Naive thymus-derived CD8-positive, alpha-beta T cell (primary cell): ENCODE results near the gene GRIA3. TPM values are rescaled to one million over a fixed set of nuclear protein-coding genes. Genes with fewer than 3 reads are reported as not detected.
"Not testable (repeated sequence)": the region's sequence is repeated elsewhere in the genome, so short reads cannot be mapped to it uniquely, and the experiment has no call there.

Experiments used
- ATAC-seq, 2 donors: fragments of 150-1000 bp; cut with Tn5 transposase in 1 of 2; sonication (Bioruptor Pico), chemical (Tn5 transposase) in 1 of 2; 1 replicate in 1 of 2; 2 replicates in 1 of 2; pipeline ENCODE4 v1.10.0; 2021; ENCODE audit warnings: mild to moderate bottlenecking in 2 of 2, moderate library complexity in 2 of 2
- POLR2A ChIA-PET: fragments of 350-600 bp; sonication (Branson Sonifier 250); formaldehyde crosslinking; loops from one replicate; lab custom pipeline; 2021; ENCODE audit warnings: antibody characterized with exemption; lab: Charles Lee
- DNase-seq, 10 donors: peaks; one replicate each; pipeline versions ENCODE4 v3.0.0 to v3.0.0-alpha.2; 2020 to 2022
- H3K27ac Mint-ChIP-seq, 10 donors: one replicate each; pipeline ENCODE4 v1.8.0; 2020 to 2022; ENCODE audit warnings: mild to moderate bottlenecking in 10 of 10, mixed read lengths in 10 of 10, moderate library complexity in 4 of 10, inconsistent platforms in 1 of 10
- H3K27me3 Mint-ChIP-seq, 5 donors: one replicate each; pipeline ENCODE4 v1.8.0; 2021 to 2022; ENCODE audit warnings: mixed read lengths in 5 of 5
- H3K36me3 Mint-ChIP-seq, 3 donors: one replicate each; pipeline ENCODE4 v1.8.0; 2020 to 2022; ENCODE audit warnings: mixed read lengths in 3 of 3, mild to moderate bottlenecking in 2 of 3, inconsistent platforms in 1 of 3
- H3K4me1 Mint-ChIP-seq, 4 donors: one replicate each; pipeline ENCODE4 v1.8.0; 2021 to 2022; ENCODE audit warnings: mixed read lengths in 4 of 4
- H3K4me3 Mint-ChIP-seq, 10 donors: one replicate each; pipeline ENCODE4 v1.8.0; 2020 to 2022; ENCODE audit warnings: mild to moderate bottlenecking in 10 of 10, mixed read lengths in 10 of 10, moderate library complexity in 6 of 10, inconsistent platforms in 1 of 10
- H3K9me3 Mint-ChIP-seq, 9 donors: one replicate each; pipeline ENCODE4 v1.8.0; 2020 to 2022; ENCODE audit warnings: mixed read lengths in 9 of 9, mild to moderate bottlenecking in 3 of 9, inconsistent platforms in 1 of 9, moderate library complexity in 1 of 9
- polyA plus RNA-seq, 3 donors: library from polyadenylated mRNA; unstranded; fragments of 300-500 nt; fragmentation: Illumina TruSeq; gene quantifications; one replicate each; pipeline ENCODE4 v1.2.3, GENCODE V29; 2021
- total RNA-seq, 8 experiments: library from RNA in 2 of 8; stranded (reverse) in 2 of 8; gene quantifications; one replicate each; pipeline ENCODE4 v1.2.3 and lab custom pipeline; 2021 to 2026

The GRIA3 gene
- total and polyA plus RNA-seq, 5 experiments from 2014 or later: not detected

DNA sequence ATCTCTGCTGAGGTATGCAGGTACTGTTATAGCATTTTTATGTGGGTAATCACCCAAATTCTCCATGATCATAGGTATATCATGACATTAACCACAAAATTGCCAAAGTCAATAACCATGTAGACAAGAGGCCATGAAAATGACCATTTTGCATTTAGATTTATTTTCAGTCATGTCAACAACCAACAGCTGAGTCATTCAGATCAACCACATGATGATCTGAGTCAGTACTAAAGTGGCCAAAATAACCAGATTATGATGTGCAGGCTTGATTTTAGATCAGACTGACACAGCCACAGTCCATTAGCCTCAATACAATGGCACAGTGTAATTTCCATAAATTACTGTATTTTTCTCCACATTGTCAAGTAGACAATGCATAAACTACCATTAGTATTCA lies 240.5 kb downstream of the GRIA3 start:
- no peaks in the 10 kb centered on the region for H3K36me3 Mint-ChIP-seq

DNA sequence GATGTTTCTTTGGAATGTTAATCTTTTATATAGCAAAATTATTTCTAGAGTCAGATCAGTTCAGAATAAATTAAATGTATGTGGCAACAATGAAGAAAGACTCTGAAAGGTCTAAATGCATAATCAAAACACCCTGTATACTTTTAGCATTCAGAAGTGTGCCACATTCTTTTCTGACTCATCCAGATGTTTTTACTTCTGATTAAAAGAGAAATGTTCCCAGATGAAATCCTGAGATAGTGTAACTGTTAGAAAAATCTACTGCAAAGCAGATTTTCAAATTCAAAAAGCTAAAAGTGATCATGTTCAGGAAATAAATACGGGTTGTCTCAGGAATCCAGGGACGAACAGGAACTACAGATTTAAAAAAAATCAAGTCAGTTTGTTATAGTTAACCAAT lies 241.4 kb downstream of the GRIA3 start:
- POLR2A ChIA-PET: no interaction called here
- Mint-ChIP-seq H3K4me3 (no peak overlapping the region), H3K36me3 (no peaks in the 10 kb centered on the region)

More for the DNA sequence above, 240.5 kb downstream of the GRIA3 start:
- POLR2A ChIA-PET: no interaction called here
- peaks cover 0 to 3% (median 0%) of the 10 kb centered on the region in 5 donors for H3K27me3 Mint-ChIP-seq
- no peaks in the 10 kb centered on the region for H3K4me1 Mint-ChIP-seq
- H3K4me3 Mint-ChIP-seq: no peak overlapping the region
- no peak overlapping the region for H3K27ac Mint-ChIP-seq
- H3K9me3 Mint-ChIP-seq: no peaks in the 10 kb centered on the region
- ATAC-seq: no peak
- DNase-seq: no peak

DNA sequence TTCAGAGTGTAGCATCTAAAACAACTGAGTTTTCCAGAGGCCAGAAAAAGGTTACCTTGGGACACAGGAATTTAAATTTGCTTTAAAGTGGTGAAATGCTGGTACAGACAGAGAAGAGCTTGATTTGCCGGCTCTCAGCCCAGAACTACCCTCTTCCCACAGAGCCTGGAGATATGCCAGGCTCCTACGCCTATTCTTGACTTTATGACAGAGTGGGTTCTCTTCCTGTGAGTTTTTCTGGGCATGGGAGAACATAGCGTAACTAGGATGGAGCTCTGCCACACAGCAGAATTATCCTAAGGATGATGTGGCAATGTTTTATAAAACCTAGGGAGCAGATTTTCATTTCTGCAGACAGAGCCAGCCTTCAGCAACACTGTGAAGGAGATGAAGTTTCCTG lies 241.8 kb downstream of the GRIA3 start:
- H3K36me3 Mint-ChIP-seq: no peaks in the 10 kb centered on the region
- H3K4me3 Mint-ChIP-seq: no peak overlapping the region
- POLR2A ChIA-PET: no interaction called here
- peaks cover 0 to under 1% (median 0%) of the 10 kb centered on the region in 9 donors for H3K9me3 Mint-ChIP-seq
- DNase-seq (no peak), ATAC-seq (no peak)
- no peaks in the 10 kb centered on the region for H3K4me1 Mint-ChIP-seq
- H3K27me3 Mint-ChIP-seq: peaks cover 0 to 5% (median 0%) of the 10 kb centered on the region in 5 donors
- H3K27ac Mint-ChIP-seq: no peak overlapping the region

More for the DNA sequence above, 241.4 kb downstream of the GRIA3 start:
- Mint-ChIP-seq H3K27ac (no peak overlapping the region), H3K4me1 (no peaks in the 10 kb centered on the region), H3K9me3 (no peaks in the 10 kb centered on the region), H3K27me3 (peaks cover 0 to 3% (median 0%) of the 10 kb centered on the region in 5 donors)
- no peak for ATAC-seq
- no peak for DNase-seq

DNA sequence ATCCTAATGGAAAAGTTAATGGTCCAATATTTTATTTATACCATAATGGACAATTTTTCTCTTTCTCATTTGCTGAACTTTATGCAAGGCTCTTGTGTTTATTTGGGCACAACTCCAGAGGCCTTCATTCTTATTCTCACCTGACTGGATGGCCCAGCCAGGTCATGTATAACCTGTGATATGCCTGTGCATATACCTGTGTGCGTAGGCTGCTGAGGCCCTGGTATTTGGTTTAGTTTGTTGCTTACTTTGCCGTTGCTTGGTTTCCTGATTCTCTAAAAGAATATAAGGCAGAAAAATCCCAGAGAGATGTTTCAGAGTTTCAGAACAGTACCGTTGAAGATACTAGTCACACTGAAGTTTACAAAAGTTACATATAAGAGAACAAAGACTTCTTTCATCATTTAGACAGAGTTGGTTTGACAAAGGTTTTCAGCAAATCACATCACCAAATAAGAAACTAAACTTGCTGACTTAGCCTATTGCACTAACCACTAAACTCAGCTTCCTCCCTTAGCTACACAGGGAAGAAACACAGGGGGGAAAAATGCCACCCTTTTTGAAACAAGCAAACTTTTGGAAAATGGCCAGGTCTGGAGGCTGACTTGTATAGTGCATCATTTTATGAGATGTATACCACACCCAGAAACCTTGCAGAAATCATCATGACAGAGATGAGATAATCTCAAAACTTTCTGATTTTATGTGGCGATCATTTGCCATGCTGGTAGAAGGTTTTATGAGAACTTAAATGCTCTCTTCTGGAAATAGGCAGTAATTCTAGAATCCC lies 248.5 kb downstream of the GRIA3 start:
- no peak overlapping the region for H3K4me3 Mint-ChIP-seq
- H3K27me3 Mint-ChIP-seq: peaks cover 0 to 7% (median 0%) of the 10 kb centered on the region in 5 donors
- POLR2A ChIA-PET: no interaction called here
- H3K36me3 Mint-ChIP-seq: no peaks in the 10 kb centered on the region
- peaks cover 0 to 2% (median 0%) of the 10 kb centered on the region in 9 donors for H3K9me3 Mint-ChIP-seq
- DNase-seq (no peak), ATAC-seq (no peak)
- no peaks in the 10 kb centered on the region for H3K4me1 Mint-ChIP-seq
- H3K27ac Mint-ChIP-seq: no peak overlapping the region

DNA sequence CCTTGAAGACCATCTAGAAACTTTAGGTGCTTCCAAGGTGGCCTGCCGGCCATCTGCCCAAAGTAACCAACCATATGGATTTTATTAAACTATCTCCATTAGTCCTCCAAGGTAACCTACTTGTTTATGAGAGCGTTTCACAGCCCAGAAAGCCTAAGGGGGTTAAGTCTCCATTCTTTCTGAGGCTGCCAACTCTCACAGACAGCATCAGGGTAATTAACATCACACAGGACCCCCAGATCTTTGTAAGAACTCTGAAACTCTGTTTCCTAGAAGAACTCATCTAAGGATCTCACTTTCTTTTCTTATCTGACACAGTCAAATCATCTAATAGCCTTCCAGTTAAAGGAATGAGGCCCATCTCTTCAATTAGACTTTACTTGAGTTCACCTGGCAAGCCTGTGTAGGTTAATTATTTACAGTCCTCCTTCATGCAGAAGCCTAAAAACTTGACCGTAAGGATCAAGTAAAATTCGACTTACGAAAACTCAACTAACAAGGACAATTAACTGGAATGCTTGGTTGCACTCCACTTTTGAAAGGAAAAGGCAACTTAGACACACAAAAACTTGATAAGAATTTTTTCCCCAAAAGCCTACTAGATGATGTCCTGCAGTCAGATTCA lies 252.5 kb downstream of the GRIA3 start:
- no peaks in the 10 kb centered on the region for H3K36me3 Mint-ChIP-seq
- no peak overlapping the region for H3K4me3 Mint-ChIP-seq
- no peaks in the 10 kb centered on the region for H3K4me1 Mint-ChIP-seq
- DNase-seq: no peak
- no peak for ATAC-seq
- POLR2A ChIA-PET: no interaction called here
- H3K9me3 Mint-ChIP-seq: peaks cover 0 to 5% (median 0%) of the 10 kb centered on the region in 9 donors
- H3K27ac Mint-ChIP-seq: no peak overlapping the region
- H3K27me3 Mint-ChIP-seq: peaks cover 0 to 3% (median 0%) of the 10 kb centered on the region in 5 donors

DNA sequence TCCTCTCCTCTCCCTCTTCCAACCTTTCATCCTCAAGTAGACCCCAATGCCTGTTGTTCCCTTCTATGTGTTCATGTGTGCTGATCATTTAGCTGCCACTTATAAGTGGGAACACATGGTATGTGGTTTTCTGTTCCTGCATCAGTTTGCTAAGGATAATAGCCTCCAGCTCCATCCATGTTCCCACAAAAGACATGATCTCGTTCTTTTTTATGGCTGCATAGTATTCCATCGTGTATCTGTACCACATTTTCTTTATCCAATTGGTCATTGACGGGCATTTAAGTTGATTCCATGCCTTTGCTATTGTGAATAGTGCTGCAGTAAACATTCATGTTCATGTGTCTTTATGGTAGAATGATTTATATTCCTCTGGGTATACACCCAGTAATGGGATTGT lies 255.8 kb downstream of the GRIA3 start:
- H3K4me3 Mint-ChIP-seq, H3K27ac Mint-ChIP-seq, POLR2A ChIA-PET, H3K9me3 Mint-ChIP-seq, H3K36me3 Mint-ChIP-seq, H3K4me1 Mint-ChIP-seq, DNase-seq, H3K27me3 Mint-ChIP-seq, ATAC-seq: not testable (repeated sequence)

DNA sequence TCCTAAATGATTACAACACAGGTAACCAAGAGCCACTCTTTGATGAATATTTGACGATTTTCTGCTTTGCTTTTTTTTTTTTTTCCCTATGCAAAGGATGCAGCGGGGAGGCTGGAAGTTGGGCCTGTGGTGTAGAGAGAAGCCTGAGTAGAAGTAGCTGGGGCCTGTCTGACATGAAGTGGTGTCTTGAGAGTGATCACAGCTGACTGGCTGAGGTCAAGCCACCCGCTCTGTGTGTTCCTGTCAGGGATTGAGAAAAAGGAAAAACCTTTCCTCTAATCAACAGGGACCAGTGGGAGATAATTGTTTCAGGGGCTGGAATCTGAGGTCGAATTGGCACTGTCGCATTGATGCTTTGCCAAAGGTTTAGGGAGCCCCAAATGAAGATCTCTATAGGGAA lies 258.7 kb downstream of the GRIA3 start:
- H3K27ac Mint-ChIP-seq: no peak overlapping the region
- ATAC-seq (no peak), DNase-seq (no peak)
- no peaks in the 10 kb centered on the region for H3K36me3 Mint-ChIP-seq
- no peaks in the 10 kb centered on the region for H3K4me1 Mint-ChIP-seq
- H3K9me3 Mint-ChIP-seq: peaks cover 0 to 5% (median 0%) of the 10 kb centered on the region in 9 donors
- H3K27me3 Mint-ChIP-seq: peaks cover 0 to 6% (median 0%) of the 10 kb centered on the region in 5 donors
- POLR2A ChIA-PET: no interaction called here
- no peak overlapping the region for H3K4me3 Mint-ChIP-seq

DNA sequence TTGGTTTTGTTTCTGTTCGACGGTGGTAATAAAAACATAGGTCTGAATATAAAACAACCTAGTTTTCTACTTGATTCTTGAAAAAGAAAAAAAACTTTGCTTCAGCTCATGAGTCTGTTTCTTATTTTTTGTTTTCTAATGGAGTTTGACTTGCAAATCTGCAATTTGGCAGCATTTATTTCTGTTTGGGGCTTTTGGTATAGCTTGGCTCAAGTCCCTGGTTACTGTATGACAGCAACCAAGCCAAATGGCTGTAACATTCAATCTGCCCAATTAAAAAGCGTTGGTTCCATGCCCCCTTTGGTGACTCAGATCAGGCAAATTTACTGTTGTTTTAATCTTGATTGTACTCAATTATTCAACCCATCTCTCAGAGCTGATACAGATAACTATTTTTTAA lies 263.4 kb downstream of the GRIA3 start:
- Mint-ChIP-seq H3K4me1 (no peaks in the 10 kb centered on the region), H3K27ac (no peak overlapping the region), H3K36me3 (no peaks in the 10 kb centered on the region), H3K27me3 (peaks cover 0 to 3% (median 0%) of the 10 kb centered on the region in 5 donors), H3K9me3 (no peaks in the 10 kb centered on the region), H3K4me3 (no peak overlapping the region)
- ATAC-seq (no peak), DNase-seq (no peak)
- POLR2A ChIA-PET: no interaction called here

DNA sequence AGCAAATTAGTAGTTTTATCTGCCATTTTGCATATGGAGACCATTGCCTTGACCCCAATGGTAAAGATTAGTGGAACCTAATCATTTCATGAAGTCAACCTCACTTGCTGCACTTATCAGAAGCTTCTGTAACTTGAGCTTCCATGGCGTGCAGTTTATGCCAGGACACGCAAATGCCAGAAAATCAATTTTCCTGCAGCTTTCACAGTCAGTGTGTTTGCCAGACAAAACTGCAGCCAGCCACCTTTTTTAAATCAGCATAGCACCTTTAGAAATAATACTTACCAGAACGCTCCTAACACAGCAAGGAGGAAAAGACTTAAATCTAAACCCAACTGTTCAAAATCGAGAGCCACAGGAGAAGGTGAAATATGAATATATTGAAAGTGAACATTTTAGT lies 265.3 kb downstream of the GRIA3 start:
- DNase-seq (no peak), ATAC-seq (no peak)
- Mint-ChIP-seq H3K4me1 (no peaks in the 10 kb centered on the region), H3K27ac (no peak overlapping the region), H3K9me3 (no peaks in the 10 kb centered on the region), H3K4me3 (no peak overlapping the region), H3K36me3 (no peaks in the 10 kb centered on the region), H3K27me3 (peaks cover 0 to 2% (median 0%) of the 10 kb centered on the region in 5 donors)
- POLR2A ChIA-PET: no interaction called here

DNA sequence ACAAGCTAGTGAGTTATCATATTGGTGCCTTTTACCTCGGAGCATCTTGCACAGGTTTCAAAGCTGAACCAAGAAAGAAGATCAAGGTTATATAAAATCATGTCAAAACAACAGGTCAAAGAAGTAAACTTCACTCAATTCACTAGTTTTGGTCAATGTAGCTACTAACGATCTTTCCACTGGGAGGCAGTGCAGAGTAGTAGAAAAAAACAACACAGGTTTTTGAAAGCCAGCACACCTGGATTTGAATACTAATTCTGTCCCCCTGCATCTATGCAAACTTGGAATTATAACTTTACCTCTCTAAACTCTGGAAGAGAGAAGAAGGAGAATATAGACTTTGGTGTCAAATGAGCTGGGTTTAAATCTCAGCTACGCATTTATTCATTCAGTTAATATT lies 266.1 kb downstream of the GRIA3 start:
- DNase-seq (no peak), ATAC-seq (no peak)
- H3K36me3 Mint-ChIP-seq: no peaks in the 10 kb centered on the region
- H3K27ac Mint-ChIP-seq: no peak overlapping the region
- no peaks in the 10 kb centered on the region for H3K9me3 Mint-ChIP-seq
- POLR2A ChIA-PET: no interaction called here
- peaks cover 0 to 2% (median 0%) of the 10 kb centered on the region in 5 donors for H3K27me3 Mint-ChIP-seq
- no peaks in the 10 kb centered on the region for H3K4me1 Mint-ChIP-seq
- H3K4me3 Mint-ChIP-seq: no peak overlapping the region

DNA sequence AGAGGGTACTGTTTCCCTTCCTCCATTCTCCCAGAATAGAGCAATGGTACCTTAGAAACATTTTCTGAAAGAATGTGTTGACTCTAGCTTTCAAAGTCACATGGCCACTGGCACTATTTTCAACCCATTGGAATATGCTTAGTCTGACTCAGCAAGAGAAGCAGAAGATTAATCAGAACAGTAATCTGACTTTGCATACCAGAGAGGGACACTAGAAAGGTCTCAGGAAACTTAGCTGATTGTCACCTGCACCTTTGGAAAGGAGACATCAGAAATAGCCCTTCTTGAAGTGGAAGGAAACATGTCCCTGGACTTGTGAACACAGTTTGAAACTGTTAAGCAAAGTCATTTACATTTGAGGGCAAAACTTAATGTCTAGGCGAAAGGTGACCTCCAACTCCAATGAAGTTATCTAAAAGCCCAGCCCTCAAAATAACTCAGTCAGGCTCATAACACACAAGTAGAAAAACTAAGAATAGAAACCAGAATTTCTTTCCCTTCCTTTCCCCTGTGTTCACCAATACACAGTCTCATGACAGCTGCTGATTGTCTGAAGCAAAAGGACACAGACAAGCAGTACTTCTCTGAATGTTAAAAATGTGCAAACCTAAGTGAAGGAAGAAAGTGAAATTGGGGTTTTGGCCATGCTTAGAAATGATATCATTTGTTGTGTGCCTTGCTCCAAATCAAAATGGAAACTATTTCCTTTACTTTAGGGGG lies 270.8 kb downstream of the GRIA3 start:
- Mint-ChIP-seq H3K27ac (no peak overlapping the region), H3K4me3 (no peak overlapping the region), H3K9me3 (no peaks in the 10 kb centered on the region)

DNA sequence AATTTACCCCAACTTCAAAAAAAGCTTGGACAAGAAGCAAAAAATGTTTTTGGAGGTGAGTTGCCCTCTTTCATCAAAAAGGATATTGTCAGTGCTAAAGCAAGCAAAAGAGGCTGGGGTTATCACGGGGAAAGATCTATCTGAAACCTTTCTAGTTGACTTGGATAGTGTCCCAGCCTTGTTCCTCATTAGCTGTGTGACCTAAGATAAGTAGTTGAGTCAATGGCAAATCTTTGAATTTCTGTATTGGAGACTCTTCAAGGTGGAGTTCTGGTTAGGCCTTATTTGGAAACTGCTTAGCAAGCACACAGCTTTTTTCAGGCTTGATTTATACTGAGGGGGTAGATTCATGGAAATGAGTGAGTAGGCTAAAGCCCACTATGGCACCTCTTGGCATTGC lies 271.6 kb downstream of the GRIA3 start:
- no peak for DNase-seq
- no peak for ATAC-seq
- H3K9me3 Mint-ChIP-seq: no peaks in the 10 kb centered on the region
- H3K27ac Mint-ChIP-seq: no peak overlapping the region
- no peak overlapping the region for H3K4me3 Mint-ChIP-seq
- no peaks in the 10 kb centered on the region for H3K4me1 Mint-ChIP-seq
- peaks cover 0 to 1% (median 0%) of the 10 kb centered on the region in 5 donors for H3K27me3 Mint-ChIP-seq
- POLR2A ChIA-PET: no interaction called here
- no peaks in the 10 kb centered on the region for H3K36me3 Mint-ChIP-seq

More for the DNA sequence above, 270.8 kb downstream of the GRIA3 start:
- H3K4me1 Mint-ChIP-seq: no peaks in the 10 kb centered on the region
- POLR2A ChIA-PET: no interaction called here
- H3K36me3 Mint-ChIP-seq: no peaks in the 10 kb centered on the region
- DNase-seq (no peak), ATAC-seq (no peak)
- peaks cover 0 to 1% (median 0%) of the 10 kb centered on the region in 5 donors for H3K27me3 Mint-ChIP-seq

DNA sequence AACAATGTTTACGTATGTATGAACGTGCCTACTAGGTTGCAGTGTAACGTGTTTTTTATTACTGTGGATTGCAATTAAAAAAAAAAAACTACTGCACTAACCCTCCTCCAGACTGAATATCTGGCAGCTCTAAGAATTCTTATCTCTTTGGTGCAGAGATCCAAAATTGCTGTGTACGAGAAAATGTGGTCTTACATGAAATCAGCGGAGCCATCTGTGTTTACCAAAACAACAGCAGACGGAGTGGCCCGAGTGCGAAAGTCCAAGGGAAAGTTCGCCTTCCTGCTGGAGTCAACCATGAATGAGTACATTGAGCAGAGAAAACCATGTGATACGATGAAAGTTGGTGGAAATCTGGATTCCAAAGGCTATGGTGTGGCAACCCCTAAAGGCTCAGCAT lies 280.6 kb downstream of the GRIA3 start:
- POLR2A ChIA-PET: no interaction called here
- peaks cover 0 to 6% (median 0%) of the 10 kb centered on the region in 5 donors for H3K27me3 Mint-ChIP-seq

More for the DNA sequence above, 280.6 kb downstream of the GRIA3 start:
- Mint-ChIP-seq H3K4me3 (no peak overlapping the region), H3K27ac (peak overlapping the region in 1 of 10 donors; percentile 49), H3K4me1 (no peaks in the 10 kb centered on the region), H3K9me3 (peaks cover 0 to 4% (median 0%) of the 10 kb centered on the region in 9 donors), H3K36me3 (no peaks in the 10 kb centered on the region)
- DNase-seq (no peak), ATAC-seq (no peak)
